ENCODE results near the gene MED26.

The MED26 gene

GRCh38 chr19:16594681-16595091 is 33.3 kb downstream of the MED26 start:
- DNase-seq = peak in 1 of 10 donors; percentile 52
- intact Hi-C loops (cut with DNase I) = loop anchor here (5.0 kb wide), 1 partner anchor 33 kb away; the partner anchor contains the start of gene MED26

GRCh38 chr19:16594131-16594586 is 33.8 kb downstream of the MED26 start:
- intact Hi-C loops (cut with DNase I) = loop anchor here (5.0 kb wide), 1 partner anchor 33 kb away; the partner anchor contains the start of gene MED26
- peak in 1 of 10 donors; percentile 80 for DNase-seq

- intact Hi-C loops (cut with DNase I) = loop anchor here (5.0 kb wide), 1 partner anchor 34 kb away; the partner anchor contains the start of gene MED26
- DNase-seq = no peak
These were observed 34.8 kb downstream of the MED26 start for GRCh38 chr19:16593181-16593580.

GRCh38 chr19:16591803-16592556 is 36.0 kb downstream of the MED26 start:
- intact Hi-C loops (cut with DNase I) = loop anchor here (5.0 kb wide), 1 partner anchor 35 kb away; the partner anchor contains the start of gene MED26
- DNase-seq = no peak

GRCh38 chr19:16590876-16591802 is 36.9 kb downstream of the MED26 start:
- intact Hi-C loops (cut with DNase I) = loop anchor here (5.0 kb wide), 1 partner anchor 36 kb away; the partner anchor contains the start of gene MED26
- peak in 1 of 10 donors; percentile 48 for DNase-seq

- intact Hi-C loops (cut with DNase I) = loop anchor here (5.0 kb wide), 1 partner anchor 37 kb away; the partner anchor contains the start of gene MED26
- peak in 1 of 10 donors; percentile 69 for DNase-seq
These were observed 38.1 kb downstream of the MED26 start for GRCh38 chr19:16589917-16590316.

GRCh38 chr19:16588824-16589577 is 39.0 kb downstream of the MED26 start:
- DNase-seq = peak in 1 of 10 donors; percentile 75
- intact Hi-C loops (cut with DNase I) = no loop called here

GRCh38 chr19:16587833-16588823 is 39.9 kb downstream of the MED26 start:
- intact Hi-C loops (cut with DNase I) = no loop called here
- DNase-seq = peak in 8 of 10 donors; percentile 46 to 95 (median 72)

- DNase-seq = peak in 3 of 10 donors; percentile 32 to 77 (median 47)
- intact Hi-C loops (cut with DNase I) = no loop called here
These were observed 40.8 kb downstream of the MED26 start for GRCh38 chr19:16586991-16587832.

- DNase-seq = peak in 1 of 10 donors; percentile 78
- intact Hi-C loops (cut with DNase I) = no loop called here
These were observed 41.5 kb downstream of the MED26 start for GRCh38 chr19:16586477-16586871.

GRCh38 chr19:16585808-16586476 is 42.1 kb downstream of the MED26 start:
- no peak for DNase-seq
- intact Hi-C loops (cut with DNase I) = no loop called here

- intact Hi-C loops (cut with DNase I) = no loop called here
- DNase-seq = no peak
These were observed 42.8 kb downstream of the MED26 start for GRCh38 chr19:16585094-16585801.

- peak in 9 of 10 donors; percentile 48 to 93 (median 63) for DNase-seq
- intact Hi-C loops (cut with DNase I) = no loop called here
These were observed 43.5 kb downstream of the MED26 start for GRCh38 chr19:16584248-16585093.

GRCh38 chr19:16582486-16583261 is 45.3 kb downstream of the MED26 start:
- intact Hi-C loops (cut with DNase I) = no loop called here
- no peak for DNase-seq

- intact Hi-C loops (cut with DNase I) = no loop called here
- DNase-seq = no peak
These were observed 46.0 kb downstream of the MED26 start for GRCh38 chr19:16581971-16582343.

All from posterior cingulate gyrus (tissue), 11 donors.